OCI-LY7 (cell line): ENCODE results near the gene B3GAT1.

ENCODE experiments used
- CTCF ChIP-seq: fragments of 200-600 bp; sonication (generic); conservative IDR thresholded peaks from 2 replicates; pipeline ENCODE4 v1.5.1; 2014; ENCODE audit warnings: mild to moderate bottlenecking, antibody characterized with exemption, low read length, moderate library complexity, mixed read lengths
- EZH2phosphoT487 ChIP-seq: fragments of 200-600 bp; sonication (generic); IDR thresholded peaks from 2 replicates; pipeline ENCODE4 v1.6.1; 2018; ENCODE audit warnings: low read depth, borderline replicate concordance, mild to moderate bottlenecking, mixed run types, antibody characterized with exemption, low read length, moderate library complexity, mixed read lengths

GRCh38 chr11:134436781-134437180 is 24.7 kb upstream of the B3GAT1 start:
- TF ChIP-seq CTCF (no peak), EZH2phosphoT487 (no peak)
